GM18520 (cell line): ENCODE results near the gene GAGE12H.
"Not testable (repeated sequence)": the region's sequence is repeated elsewhere in the genome, so short reads cannot be mapped to it uniquely, and the experiment has no call there.

Experiments
- ATAC-seq: cut with Tn5 transposase; IDR thresholded peaks from one replicate; pipeline ENCODE4 v1.9.1; 2021; ENCODE audit not compliant: unreplicated experiment

GAGE12H gene, protein sequence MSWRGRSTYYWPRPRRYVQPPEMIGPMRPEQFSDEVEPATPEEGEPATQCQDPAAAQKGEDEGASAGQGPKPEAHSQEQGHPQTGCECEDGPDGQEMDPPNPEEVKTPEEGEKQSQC

DNA sequence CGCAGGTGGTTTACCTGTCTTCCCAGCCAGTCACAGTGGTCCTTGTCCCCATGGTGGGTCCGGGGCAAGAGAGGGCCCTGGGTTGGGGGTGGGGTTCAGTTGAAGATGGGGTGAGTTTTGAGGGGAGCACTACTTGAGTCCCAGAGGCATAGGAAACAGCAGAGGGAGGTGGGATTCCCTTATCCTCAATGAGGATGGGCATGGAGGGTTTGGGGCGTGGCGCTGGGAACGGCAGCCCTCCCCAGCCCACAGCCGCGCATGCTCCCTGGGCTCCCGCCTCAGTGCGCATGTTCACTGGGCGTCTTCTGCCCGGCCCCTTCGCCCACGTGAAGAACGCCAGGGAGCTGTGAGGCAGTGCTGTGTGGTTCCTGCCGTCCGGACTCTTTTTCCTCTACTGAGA, at the start of gene GAGE12H:
GAGE12H (plus strand) TSS at position 301 of the 400 bp plus-strand sequence. CDS start 1,155 bp downstream, outside the sequence.
- ATAC-seq, result not testable (repeated sequence)

DNA sequence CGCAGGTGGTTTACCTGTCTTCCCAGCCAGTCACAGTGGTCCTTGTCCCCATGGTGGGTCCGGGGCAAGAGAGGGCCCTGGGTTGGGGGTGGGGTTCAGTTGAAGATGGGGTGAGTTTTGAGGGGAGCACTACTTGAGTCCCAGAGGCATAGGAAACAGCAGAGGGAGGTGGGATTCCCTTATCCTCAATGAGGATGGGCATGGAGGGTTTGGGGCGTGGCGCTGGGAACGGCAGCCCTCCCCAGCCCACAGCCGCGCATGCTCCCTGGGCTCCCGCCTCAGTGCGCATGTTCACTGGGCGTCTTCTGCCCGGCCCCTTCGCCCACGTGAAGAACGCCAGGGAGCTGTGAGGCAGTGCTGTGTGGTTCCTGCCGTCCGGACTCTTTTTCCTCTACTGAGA, 47.9 kb upstream of the GAGE12H start, which contains the start of gene GAGE12C:
GAGE12C (plus strand) TSS at position 301 of the 400 bp plus-strand sequence. CDS start 1,155 bp downstream, outside the sequence.
- ATAC-seq, result not testable (repeated sequence)

DNA sequence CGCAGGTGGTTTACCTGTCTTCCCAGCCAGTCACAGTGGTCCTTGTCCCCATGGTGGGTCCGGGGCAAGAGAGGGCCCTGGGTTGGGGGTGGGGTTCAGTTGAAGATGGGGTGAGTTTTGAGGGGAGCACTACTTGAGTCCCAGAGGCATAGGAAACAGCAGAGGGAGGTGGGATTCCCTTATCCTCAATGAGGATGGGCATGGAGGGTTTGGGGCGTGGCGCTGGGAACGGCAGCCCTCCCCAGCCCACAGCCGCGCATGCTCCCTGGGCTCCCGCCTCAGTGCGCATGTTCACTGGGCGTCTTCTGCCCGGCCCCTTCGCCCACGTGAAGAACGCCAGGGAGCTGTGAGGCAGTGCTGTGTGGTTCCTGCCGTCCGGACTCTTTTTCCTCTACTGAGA, 38.3 kb upstream of the GAGE12H start, which contains the start of gene GAGE12D:
GAGE12D (plus strand) TSS at position 301 of the 400 bp plus-strand sequence. CDS start 1,155 bp downstream, outside the sequence.
- ATAC-seq, result not testable (repeated sequence)

DNA sequence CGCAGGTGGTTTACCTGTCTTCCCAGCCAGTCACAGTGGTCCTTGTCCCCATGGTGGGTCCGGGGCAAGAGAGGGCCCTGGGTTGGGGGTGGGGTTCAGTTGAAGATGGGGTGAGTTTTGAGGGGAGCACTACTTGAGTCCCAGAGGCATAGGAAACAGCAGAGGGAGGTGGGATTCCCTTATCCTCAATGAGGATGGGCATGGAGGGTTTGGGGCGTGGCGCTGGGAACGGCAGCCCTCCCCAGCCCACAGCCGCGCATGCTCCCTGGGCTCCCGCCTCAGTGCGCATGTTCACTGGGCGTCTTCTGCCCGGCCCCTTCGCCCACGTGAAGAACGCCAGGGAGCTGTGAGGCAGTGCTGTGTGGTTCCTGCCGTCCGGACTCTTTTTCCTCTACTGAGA, 28.8 kb upstream of the GAGE12H start, which contains the start of gene GAGE12E:
GAGE12E (plus strand) TSS at position 301 of the 400 bp plus-strand sequence. CDS start 1,155 bp downstream, outside the sequence.
- not testable (repeated sequence) for ATAC-seq

DNA sequence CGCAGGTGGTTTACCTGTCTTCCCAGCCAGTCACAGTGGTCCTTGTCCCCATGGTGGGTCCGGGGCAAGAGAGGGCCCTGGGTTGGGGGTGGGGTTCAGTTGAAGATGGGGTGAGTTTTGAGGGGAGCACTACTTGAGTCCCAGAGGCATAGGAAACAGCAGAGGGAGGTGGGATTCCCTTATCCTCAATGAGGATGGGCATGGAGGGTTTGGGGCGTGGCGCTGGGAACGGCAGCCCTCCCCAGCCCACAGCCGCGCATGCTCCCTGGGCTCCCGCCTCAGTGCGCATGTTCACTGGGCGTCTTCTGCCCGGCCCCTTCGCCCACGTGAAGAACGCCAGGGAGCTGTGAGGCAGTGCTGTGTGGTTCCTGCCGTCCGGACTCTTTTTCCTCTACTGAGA, 19.2 kb upstream of the GAGE12H start, which contains the start of gene GAGE12F:
GAGE12F (plus strand) TSS at position 301 of the 400 bp plus-strand sequence. CDS start 1,155 bp downstream, outside the sequence.
- ATAC-seq, result not testable (repeated sequence)

DNA sequence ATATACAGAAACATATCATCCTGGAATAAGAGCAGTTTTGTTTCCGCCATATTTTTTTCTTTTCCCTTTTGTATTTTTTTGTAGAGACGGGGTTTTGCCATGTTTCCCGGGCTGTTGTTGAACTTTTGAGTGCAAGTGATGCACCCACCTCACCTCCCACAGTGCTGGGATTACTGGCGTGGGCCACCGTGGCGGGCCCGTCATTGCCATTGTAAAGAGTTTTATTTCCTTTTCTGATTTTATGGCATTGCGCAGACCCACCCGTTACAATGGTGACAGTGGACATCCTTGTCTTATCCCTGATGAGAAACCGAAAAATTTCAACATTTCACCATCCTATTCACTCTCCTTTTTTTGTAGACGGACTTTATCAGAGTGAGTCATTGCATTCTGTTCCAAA, 11.0 kb upstream of the GAGE12H start:
- not testable (repeated sequence) for ATAC-seq

DNA sequence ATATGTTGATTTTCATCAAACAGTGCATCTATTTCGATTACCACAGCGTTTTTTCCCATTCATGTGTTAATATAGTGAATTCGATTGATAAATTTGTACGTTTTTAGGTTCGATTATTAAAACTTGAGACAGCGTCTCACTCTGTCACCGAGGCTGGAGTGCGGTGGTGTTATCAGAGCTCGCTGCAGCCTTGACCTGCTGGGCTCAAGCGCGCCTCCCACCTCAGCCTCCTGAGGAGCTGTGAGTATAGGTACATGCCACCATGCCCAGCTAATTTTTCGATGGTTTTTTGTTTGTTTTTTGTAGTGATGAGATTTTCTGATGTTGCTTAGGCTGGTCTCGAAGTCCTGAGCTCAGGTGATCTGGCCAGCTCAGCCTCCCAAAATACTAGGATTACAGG, 10.6 kb upstream of the GAGE12H start:
- ATAC-seq, result not testable (repeated sequence)

DNA sequence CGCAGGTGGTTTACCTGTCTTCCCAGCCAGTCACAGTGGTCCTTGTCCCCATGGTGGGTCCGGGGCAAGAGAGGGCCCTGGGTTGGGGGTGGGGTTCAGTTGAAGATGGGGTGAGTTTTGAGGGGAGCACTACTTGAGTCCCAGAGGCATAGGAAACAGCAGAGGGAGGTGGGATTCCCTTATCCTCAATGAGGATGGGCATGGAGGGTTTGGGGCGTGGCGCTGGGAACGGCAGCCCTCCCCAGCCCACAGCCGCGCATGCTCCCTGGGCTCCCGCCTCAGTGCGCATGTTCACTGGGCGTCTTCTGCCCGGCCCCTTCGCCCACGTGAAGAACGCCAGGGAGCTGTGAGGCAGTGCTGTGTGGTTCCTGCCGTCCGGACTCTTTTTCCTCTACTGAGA, 9.6 kb upstream of the GAGE12H start, which contains the start of gene GAGE12G:
GAGE12G (plus strand) TSS at position 301 of the 400 bp plus-strand sequence. CDS start 1,155 bp downstream, outside the sequence.
- ATAC-seq, result not testable (repeated sequence)

DNA sequence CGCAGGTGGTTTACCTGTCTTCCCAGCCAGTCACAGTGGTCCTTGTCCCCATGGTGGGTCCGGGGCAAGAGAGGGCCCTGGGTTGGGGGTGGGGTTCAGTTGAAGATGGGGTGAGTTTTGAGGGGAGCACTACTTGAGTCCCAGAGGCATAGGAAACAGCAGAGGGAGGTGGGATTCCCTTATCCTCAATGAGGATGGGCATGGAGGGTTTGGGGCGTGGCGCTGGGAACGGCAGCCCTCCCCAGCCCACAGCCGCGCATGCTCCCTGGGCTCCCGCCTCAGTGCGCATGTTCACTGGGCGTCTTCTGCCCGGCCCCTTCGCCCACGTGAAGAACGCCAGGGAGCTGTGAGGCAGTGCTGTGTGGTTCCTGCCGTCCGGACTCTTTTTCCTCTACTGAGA, 9.4 kb downstream of the GAGE12H start, which contains the start of gene GAGE2A:
GAGE2A (plus strand) TSS at position 301 of the 400 bp plus-strand sequence. CDS start 1,155 bp downstream, outside the sequence.
- not testable (repeated sequence) for ATAC-seq

DNA sequence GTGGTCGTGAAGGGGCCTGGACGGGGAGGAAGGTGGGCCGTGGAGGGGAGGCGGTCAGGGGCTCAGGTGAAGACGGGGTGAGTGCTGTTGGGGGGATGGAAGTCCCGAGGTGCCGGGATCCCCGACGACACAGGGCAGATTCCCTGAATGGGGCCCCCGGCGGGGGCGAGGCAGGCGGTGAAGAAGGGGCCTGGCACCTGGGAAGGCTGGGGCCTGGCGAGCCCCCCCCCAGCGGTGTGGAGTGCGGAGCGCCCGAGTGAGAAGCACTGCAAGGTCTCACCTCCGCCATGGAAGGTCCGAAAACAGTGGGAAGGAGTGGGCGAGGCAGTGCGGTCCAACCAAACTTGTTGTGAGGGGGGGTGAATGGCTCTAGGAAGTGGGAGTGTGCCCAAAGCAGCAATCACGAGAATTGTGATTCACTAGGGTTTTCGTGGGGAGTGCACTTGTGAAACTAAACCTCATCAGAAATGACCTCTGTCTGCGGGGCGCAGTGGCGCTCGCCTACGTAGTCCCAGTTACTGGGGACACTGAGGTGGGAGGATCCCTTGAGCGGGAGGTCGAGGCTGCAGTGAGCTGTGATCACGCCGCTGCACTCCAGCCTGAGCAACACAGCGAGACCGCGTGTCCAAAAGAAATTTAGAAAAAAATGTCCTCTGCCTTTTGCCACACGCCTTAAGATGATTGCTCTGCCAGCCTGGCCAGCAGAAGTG, 10.2 kb downstream of the GAGE12H start:
- not testable (repeated sequence) for ATAC-seq

DNA sequence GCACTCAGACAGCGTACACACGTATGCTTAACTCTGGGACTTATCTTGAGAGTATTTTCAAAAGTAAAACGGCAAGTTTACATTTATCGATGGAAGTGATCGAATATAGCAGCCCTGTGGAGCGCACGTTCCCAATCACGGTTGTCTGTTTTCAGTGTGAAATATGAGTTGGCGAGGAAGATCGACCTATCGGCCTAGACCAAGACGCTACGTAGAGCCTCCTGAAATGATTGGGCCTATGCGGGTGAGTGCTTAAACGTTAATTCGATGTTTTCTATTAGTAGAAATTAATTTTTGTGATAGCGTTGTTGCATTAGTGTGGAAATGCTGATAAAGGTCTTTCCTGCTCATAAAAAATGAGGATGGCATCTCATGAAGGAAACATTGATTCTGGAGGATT, 10.7 kb downstream of the GAGE12H start:
- ATAC-seq, result not testable (repeated sequence)

DNA sequence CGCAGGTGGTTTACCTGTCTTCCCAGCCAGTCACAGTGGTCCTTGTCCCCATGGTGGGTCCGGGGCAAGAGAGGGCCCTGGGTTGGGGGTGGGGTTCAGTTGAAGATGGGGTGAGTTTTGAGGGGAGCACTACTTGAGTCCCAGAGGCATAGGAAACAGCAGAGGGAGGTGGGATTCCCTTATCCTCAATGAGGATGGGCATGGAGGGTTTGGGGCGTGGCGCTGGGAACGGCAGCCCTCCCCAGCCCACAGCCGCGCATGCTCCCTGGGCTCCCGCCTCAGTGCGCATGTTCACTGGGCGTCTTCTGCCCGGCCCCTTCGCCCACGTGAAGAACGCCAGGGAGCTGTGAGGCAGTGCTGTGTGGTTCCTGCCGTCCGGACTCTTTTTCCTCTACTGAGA, 19.0 kb downstream of the GAGE12H start, which contains the start of gene GAGE1:
GAGE1 (plus strand) TSS at position 301 of the 400 bp plus-strand sequence. CDS start 1,155 bp downstream, outside the sequence.
- not testable (repeated sequence) for ATAC-seq

DNA sequence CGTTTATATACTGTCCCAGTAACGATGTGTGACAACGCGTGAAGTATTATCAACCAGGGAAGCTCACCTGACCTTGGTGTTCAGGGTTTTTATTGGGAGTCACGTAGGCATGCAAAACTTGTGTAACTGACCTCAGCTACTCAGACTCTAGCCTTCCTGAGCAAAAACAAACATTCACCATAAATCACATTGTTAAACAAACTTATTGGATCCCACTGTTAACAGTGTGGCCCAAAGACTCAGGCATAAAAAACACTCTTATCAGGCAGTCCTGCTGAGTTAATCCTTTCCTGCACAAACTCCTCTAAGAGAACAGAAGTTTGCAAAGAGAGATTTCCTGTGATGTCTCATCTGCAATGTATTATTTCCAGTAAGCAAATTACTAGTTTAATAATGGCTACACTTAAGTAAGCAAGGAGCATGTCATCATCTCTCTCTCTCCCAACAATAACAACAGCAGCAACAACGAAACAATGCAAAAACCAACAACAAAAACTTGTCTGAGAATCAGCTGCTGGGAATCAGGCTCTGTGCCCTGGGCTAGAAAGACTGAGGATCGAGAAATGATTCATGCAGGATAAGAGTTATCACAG, 31.1 kb downstream of the GAGE12H start:
- ATAC-seq, result no peak

DNA sequence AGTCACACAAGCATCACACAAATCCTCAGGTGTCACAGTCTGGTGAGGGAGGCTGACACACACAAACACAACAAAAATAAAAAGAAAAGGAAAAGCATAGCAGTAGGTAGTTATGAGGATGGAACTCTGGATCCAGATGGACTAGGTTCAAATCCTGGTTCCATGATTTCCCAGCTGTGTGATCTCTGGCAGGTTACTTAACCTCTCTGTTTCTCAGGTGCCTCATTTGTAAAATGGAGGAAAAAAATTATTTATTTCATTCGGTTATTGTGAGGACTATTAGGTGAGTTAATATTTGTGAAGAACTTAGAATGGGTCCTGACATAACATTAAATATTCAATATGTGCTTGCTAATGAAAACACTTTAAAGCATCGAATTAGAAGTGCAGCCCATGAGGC, 38.8 kb downstream of the GAGE12H start:
- ATAC-seq, result no peak

DNA sequence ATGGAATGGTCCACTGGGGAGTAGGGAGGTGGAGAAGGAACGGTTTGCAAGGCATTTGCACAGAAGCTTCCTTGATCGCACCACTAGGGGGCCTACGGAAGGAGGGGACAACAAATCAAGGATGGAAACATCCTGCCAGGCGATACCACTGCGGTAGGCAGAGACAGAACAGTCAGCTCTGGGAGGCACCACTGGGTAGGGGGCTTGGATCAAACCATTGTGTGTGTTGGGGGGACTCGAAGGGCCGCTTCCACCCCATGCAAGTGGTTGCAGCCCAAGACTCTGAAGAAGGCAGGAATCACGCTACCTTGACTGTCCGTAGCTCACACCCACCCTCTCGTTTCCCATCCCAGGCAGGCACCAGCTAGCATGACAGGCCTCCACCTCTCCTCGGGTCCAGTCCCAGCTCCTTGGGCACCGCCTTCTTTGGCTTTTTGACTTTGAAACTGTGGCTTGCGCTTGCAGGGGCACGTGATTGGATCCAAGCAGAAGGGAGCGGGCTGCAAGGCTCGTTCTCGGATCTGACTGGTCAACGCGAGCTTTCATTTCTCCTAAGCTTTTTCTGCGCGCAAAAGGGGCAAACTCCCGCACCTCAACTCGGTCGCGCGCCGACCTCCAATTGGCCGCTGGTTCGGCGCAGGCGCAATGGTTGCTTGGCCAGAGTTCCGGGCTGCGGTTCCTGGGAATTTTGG, 47.5 kb downstream of the GAGE12H start:
- ATAC-seq, result no peak
